Gastrocnemius medialis (tissue), 4 donors: ENCODE results near the gene KLC4.

Experiments used
- CTCF ChIP-seq, 5 experiments: fragments of 450-650 bp in 3 of 5; fragments of 200-600 bp in 2 of 5; sonication (generic) in 2 of 5; IDR thresholded peaks in 4 of 5; conservative IDR thresholded peaks in 1 of 5; 1 replicate in 4 of 5; 2 replicates in 1 of 5; pipeline ENCODE4 v1.5.1; 2016 to 2019; ENCODE audit warnings: antibody characterized with exemption in 5 of 5, mild to moderate bottlenecking in 3 of 5, moderate library complexity in 3 of 5
- POLR2A ChIP-seq, 2 donors: fragments of 450-650 bp; IDR thresholded peaks; one replicate each; pipeline ENCODE4 v1.6.1; 2017; ENCODE audit warnings: antibody characterized with exemption in 2 of 2, mild to moderate bottlenecking in 2 of 2, moderate library complexity in 2 of 2

GRCh38 chr6:43026365-43026764, 33.1 kb upstream of the KLC4 start:
- no peak for TF ChIP-seq POLR2A (IDR thresholded peaks at IDR 0.05)
- TF ChIP-seq CTCF (IDR thresholded peaks at IDR 0.05 in 4 of 5, conservative IDR thresholded peaks at IDR 0.05 in 1 of 5) = no peak
